Vagina (tissue), 2 donors: ENCODE measurements around the gene POC1B. TPM values are rescaled to one million over a fixed set of nuclear protein-coding genes. Genes with fewer than 3 reads are reported as not detected.

Source experiments
- DNase-seq, 2 donors: peaks; one replicate each; pipeline ENCODE4 v3.0.0-alpha.2; 2017; ENCODE audit errors: extremely low spot score in 2 of 2
- H3K27ac ChIP-seq: fragments of 200-600 bp; sonication (generic); one replicate; pipeline ENCODE4 v1.5.1; 2019
- H3K27me3 ChIP-seq: fragments of 200-600 bp; sonication (generic); one replicate; pipeline ENCODE4 v1.5.1; 2019
- H3K36me3 ChIP-seq, 2 donors: fragments of 200-600 bp; sonication (generic); one replicate each; pipeline ENCODE4 v1.5.1; 2017 to 2019
- H3K4me1 ChIP-seq: fragments of 200-600 bp; sonication (generic); one replicate; pipeline ENCODE4 v1.5.1; 2019
- H3K4me3 ChIP-seq, 2 donors: fragments of 200-600 bp; sonication (generic); 1 replicate in 1 of 2; 2 replicates in 1 of 2; pipeline ENCODE4 v1.5.1; 2016 to 2019
- H3K9me3 ChIP-seq: fragments of 200-600 bp; sonication (generic); one replicate; pipeline ENCODE4 v1.5.1; 2019
- POLR2A ChIP-seq, 2 donors: fragments of 450-650 bp; IDR thresholded peaks; one replicate each; pipeline ENCODE4 v1.6.1; 2017; ENCODE audit warnings: antibody characterized with exemption in 2 of 2, mild to moderate bottlenecking in 2 of 2, moderate library complexity in 2 of 2
- POLR2AphosphoS5 ChIP-seq, 2 donors: sonication (generic); formaldehyde crosslinking; IDR thresholded peaks; one replicate each; pipeline ENCODE4 v1.9.0; 2017; ENCODE audit warnings: antibody characterized with exemption in 2 of 2, mild to moderate bottlenecking in 2 of 2, low read depth in 1 of 2; ENCODE audit not compliant: insufficient read depth in 1 of 2
- intact Hi-C: fragments of 100-400 bp; cut with DNase I; formaldehyde crosslinking; loops from one replicate; pipeline ENCODE4 v1.15.1; 2023
- total RNA-seq: library from RNA; depleted of rRNA; stranded (reverse); fragments of >200 nt; gene quantifications from one replicate; pipeline ENCODE4 v1.2.3, GENCODE V29; 2016
- TF ChIP-seq, protein P1 (sequence below), 3 experiments: fragments of 450-650 bp in 2 of 3; fragments of 200-600 bp in 1 of 3; sonication (generic) in 1 of 3; IDR thresholded peaks; one replicate each; pipeline ENCODE4 v1.5.1; 2017 to 2019; ENCODE audit warnings: antibody characterized with exemption in 3 of 3, mild to moderate bottlenecking in 2 of 3, moderate library complexity in 2 of 3

Gene POC1B
- total RNA-seq, 1 donor from 2014 or later, result 18.9 TPM

DNA sequence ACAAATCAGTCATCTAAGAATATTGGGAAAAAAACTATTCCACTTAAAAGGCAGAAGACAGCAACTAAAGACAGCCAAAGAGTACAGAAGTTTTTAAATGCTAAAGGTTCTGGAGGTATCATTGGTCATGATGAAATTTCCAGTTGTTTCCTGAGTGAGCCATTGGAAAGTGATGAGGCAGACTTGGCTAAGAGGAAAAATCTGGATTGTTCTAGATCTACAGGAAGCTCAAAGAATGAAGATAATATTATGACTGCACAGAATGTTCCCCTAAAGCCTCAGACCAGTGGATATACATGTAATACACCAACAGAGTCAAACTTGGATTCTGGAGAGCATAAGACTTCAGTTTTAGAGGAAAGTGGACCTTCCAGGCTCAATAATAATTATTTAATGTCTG lies 24.1 kb downstream of the POC1B start:
- peaks cover 5% of the 10 kb centered on the region for H3K4me1 ChIP-seq
- no peaks in the 10 kb centered on the region for H3K36me3 ChIP-seq
- no peak for DNase-seq
- H3K27me3 ChIP-seq, result no peaks in the 10 kb centered on the region
- no peaks in the 10 kb centered on the region for H3K9me3 ChIP-seq
- TF ChIP-seq, protein P1, sequence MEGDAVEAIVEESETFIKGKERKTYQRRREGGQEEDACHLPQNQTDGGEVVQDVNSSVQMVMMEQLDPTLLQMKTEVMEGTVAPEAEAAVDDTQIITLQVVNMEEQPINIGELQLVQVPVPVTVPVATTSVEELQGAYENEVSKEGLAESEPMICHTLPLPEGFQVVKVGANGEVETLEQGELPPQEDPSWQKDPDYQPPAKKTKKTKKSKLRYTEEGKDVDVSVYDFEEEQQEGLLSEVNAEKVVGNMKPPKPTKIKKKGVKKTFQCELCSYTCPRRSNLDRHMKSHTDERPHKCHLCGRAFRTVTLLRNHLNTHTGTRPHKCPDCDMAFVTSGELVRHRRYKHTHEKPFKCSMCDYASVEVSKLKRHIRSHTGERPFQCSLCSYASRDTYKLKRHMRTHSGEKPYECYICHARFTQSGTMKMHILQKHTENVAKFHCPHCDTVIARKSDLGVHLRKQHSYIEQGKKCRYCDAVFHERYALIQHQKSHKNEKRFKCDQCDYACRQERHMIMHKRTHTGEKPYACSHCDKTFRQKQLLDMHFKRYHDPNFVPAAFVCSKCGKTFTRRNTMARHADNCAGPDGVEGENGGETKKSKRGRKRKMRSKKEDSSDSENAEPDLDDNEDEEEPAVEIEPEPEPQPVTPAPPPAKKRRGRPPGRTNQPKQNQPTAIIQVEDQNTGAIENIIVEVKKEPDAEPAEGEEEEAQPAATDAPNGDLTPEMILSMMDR (IDR thresholded peaks at IDR 0.05), result no peak
- TF ChIP-seq POLR2AphosphoS5 (IDR thresholded peaks at IDR 0.05; ENCODE audit: insufficient read depth in 1 of 2, low read depth in 1 of 2) (no peak), POLR2A (IDR thresholded peaks at IDR 0.05) (no peak)
- intact Hi-C loops, result no loop called here
- no peak overlapping the region for H3K4me3 ChIP-seq
- no peak overlapping the region for H3K27ac ChIP-seq

DNA sequence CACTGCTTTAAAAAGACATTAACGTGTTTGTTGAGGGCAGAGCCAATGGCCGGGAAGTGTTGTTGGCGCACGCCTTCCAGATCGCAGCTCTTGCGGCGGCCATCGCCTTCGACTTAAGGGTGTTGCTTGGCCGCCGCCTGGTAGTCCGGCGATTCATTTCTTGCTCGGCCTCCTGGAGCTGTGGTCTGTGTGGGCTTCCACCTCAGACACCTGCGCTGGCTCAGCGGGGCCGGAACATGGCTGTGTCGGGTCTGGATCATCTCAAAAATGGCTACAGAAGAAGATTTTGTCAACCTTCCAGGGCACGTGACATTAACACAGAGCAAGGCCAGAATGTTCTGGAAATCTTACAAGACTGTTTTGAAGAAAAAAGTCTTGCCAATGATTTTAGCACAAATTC lies 26.0 kb downstream of the POC1B start:
- no peak for TF ChIP-seq POLR2A (IDR thresholded peaks at IDR 0.05)
- TF ChIP-seq, protein P1 (IDR thresholded peaks at IDR 0.05), result no peak
- TF ChIP-seq POLR2AphosphoS5 (IDR thresholded peaks at IDR 0.05; ENCODE audit: insufficient read depth in 1 of 2, low read depth in 1 of 2), result no peak
- no peak overlapping the region for H3K27ac ChIP-seq

DNA sequence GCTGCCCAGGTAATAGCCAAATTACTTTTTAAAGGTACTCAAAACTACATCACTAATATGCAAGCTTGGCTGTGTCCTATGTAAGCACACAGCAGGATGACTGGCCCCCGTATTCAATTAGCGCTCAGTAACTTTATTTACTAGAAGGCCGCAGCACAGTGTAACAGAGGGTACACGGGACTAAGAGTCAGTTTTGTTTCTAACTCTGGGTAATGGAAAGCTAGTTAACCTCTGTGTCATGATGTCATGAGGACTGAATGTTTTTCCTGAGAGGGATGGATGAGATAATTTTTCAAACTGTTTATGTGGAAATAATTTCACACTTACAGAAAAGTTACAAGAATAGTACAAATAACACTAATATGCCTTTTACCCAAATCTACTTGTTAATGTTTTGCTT lies 28.4 kb downstream of the POC1B start:
- no peak for DNase-seq

More for the DNA sequence above, 26.0 kb downstream of the POC1B start:
- no peaks in the 10 kb centered on the region for H3K27me3 ChIP-seq
- no peaks in the 10 kb centered on the region for H3K9me3 ChIP-seq
- no peak overlapping the region for H3K4me3 ChIP-seq
- H3K36me3 ChIP-seq, result no peaks in the 10 kb centered on the region
- no peaks in the 10 kb centered on the region for H3K4me1 ChIP-seq
- no peak for DNase-seq
- intact Hi-C loops, result no loop called here

DNA sequence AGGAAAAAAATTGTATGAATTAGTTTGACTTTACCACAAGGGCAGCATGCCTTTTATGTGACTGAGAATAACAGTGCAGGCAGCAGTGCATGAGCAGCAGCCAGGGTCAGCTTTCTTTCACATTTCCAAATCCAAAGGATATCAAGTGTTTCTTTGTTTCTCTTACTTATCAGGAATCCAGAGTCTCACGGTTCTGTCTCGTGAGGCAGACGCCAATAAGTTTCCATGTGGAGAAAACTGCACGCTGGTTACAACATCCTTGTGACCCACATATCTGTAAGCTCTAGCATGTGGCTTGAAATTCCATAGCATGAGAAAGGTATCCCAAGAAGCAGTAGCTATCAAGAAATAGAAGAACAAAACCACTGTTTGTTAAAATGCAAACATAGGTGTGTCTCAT lies 28.8 kb downstream of the POC1B start:
- no peak for DNase-seq
- intact Hi-C loops, result no loop called here
- H3K27ac ChIP-seq, result no peak overlapping the region
- no peak overlapping the region for H3K4me3 ChIP-seq
- H3K4me1 ChIP-seq, result no peaks in the 10 kb centered on the region
- no peak for TF ChIP-seq POLR2AphosphoS5 (IDR thresholded peaks at IDR 0.05; ENCODE audit: insufficient read depth in 1 of 2, low read depth in 1 of 2)
- TF ChIP-seq, protein P1 (IDR thresholded peaks at IDR 0.05), result no peak
- no peak for TF ChIP-seq POLR2A (IDR thresholded peaks at IDR 0.05)
- no peaks in the 10 kb centered on the region for H3K27me3 ChIP-seq
- H3K36me3 ChIP-seq, result no peaks in the 10 kb centered on the region
- no peaks in the 10 kb centered on the region for H3K9me3 ChIP-seq

More for the DNA sequence above, 28.4 kb downstream of the POC1B start:
- no peaks in the 10 kb centered on the region for H3K27me3 ChIP-seq
- no peak overlapping the region for H3K27ac ChIP-seq
- TF ChIP-seq POLR2AphosphoS5 (IDR thresholded peaks at IDR 0.05; ENCODE audit: insufficient read depth in 1 of 2, low read depth in 1 of 2) (no peak), POLR2A (IDR thresholded peaks at IDR 0.05) (no peak)
- TF ChIP-seq, protein P1 (IDR thresholded peaks at IDR 0.05), result no peak
- intact Hi-C loops, result no loop called here
- no peak overlapping the region for H3K4me3 ChIP-seq
- no peaks in the 10 kb centered on the region for H3K36me3 ChIP-seq
- H3K9me3 ChIP-seq, result no peaks in the 10 kb centered on the region
- no peaks in the 10 kb centered on the region for H3K4me1 ChIP-seq

DNA sequence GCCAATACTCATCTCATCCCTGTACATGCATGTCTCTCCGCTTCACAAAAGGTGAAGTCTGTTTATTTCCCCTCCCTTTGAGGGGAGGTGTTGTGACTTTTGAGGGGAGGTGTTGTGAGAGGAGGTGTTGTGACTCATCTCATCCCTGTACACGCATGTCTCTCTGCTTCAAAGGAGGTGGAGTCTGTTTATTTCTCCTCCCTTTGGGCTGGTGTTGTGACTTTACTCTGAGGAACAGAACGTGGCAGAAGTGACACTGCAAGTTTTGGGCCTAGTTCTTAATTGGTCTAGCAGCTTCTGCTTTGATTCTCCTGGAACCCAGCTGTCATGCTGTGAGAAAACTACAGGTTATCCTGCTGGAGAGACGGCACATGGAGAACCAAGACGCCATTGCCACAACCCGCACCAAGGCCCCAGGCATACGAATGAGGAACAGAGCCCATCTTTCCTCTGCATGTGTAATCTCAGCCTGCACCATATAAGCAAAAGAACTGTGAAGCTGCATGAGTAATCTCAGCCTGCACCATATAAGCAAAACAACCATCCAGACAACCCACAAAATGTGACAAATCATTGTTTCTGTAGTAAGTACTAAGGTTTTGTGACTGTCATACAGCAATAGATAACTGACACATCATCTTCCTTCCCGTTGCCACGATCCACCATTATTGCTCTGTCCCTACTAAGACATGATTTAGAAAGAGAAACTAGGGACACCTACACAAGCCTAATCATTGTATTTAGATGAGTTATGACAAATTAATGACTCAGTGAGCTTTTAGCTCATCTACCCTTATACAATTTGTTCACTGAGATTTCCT lies 31.2 kb downstream of the POC1B start:
- DNase-seq, result no peak
- Histone ChIP-seq H3K36me3 (peaks cover 0 to 6% of the 10 kb centered on the region in 2 donors), H3K27ac (no peak overlapping the region), H3K4me1 (no peaks in the 10 kb centered on the region), H3K9me3 (no peaks in the 10 kb centered on the region), H3K27me3 (no peaks in the 10 kb centered on the region), H3K4me3 (no peak overlapping the region)
- intact Hi-C loops, result no loop called here
- TF ChIP-seq POLR2AphosphoS5 (IDR thresholded peaks at IDR 0.05; ENCODE audit: insufficient read depth in 1 of 2, low read depth in 1 of 2), result no peak
- TF ChIP-seq, protein P1 (IDR thresholded peaks at IDR 0.05), result no peak
- no peak for TF ChIP-seq POLR2A (IDR thresholded peaks at IDR 0.05)
